ENCODE data around the gene RBM39. TPM values are rescaled to one million over a fixed set of nuclear protein-coding genes. Genes with fewer than 3 reads are reported as not detected.
"Not testable (repeated sequence)": the region's sequence is repeated elsewhere in the genome, so short reads cannot be mapped to it uniquely, and the experiment has no call there.

RBM39 gene
- total RNA-seq, 1 experiment from 2014 or later = 341 TPM

- H3K79me2 ChIP-seq (ENCODE audit: low read length) = peaks cover 85% of the 10 kb centered on the region
- no peaks in the 10 kb centered on the region for H3K4me1 ChIP-seq (ENCODE audit: insufficient read depth, low read length)
- intact Hi-C loops (cut with micrococcal nuclease) = no loop called here
- BruUV-seq (replicated peaks) = no TSS peak
- H3F3A ChIP-seq (ENCODE audit: low read length, unreplicated experiment) = peaks cover 27% of the 10 kb centered on the region
- no peak overlapping the region for H3K4me3 ChIP-seq (ENCODE audit: low read length)
- H4K20me1 ChIP-seq (ENCODE audit: low read length) = peaks cover 64% of the 10 kb centered on the region
- no peaks in the 10 kb centered on the region for H3K9me2 ChIP-seq (replicated peaks; ENCODE audit: low read length)
- DNase-seq (no peak), ATAC-seq (no peak)
- POLR2A ChIA-PET (ENCODE audit: unreplicated experiment) = interaction anchor here (0.6 kb wide), 1 partner anchor 185 kb away, joined by 3 read pairs; no protein-coding TSS in a partner anchor
- no peak for TF ChIP-seq EZH2phosphoT487 (IDR thresholded peaks at IDR 0.05; ENCODE audit: borderline replicate concordance, low read length)
- no peak overlapping the region for H3K27ac ChIP-seq (ENCODE audit: low read length)
- CTCF ChIA-PET = no interaction called here
- no peak overlapping the region for H3K9ac ChIP-seq (ENCODE audit: low read length)
- H3K27me3 ChIP-seq (ENCODE audit: low read length) = no peaks in the 10 kb centered on the region
- no peak overlapping the region for H3K4me2 ChIP-seq (ENCODE audit: low read length)
- no peak overlapping the region for H2AFZ ChIP-seq (ENCODE audit: low read length)
- no peaks in the 10 kb centered on the region for H3K9me3 ChIP-seq (ENCODE audit: low read length)
- H3K36me3 ChIP-seq (ENCODE audit: low read depth, low read length) = peaks cover 89% of the 10 kb centered on the region
Observed at GRCh38 chr20:35716330-35716729, 25.7 kb downstream of the RBM39 start.

GRCh38 chr20:35715652-35716051 is 26.4 kb downstream of the RBM39 start:
- Histone ChIP-seq H3K9ac (ENCODE audit: low read length) (no peak overlapping the region), H3K27me3 (ENCODE audit: low read length) (no peaks in the 10 kb centered on the region), H3K4me1 (ENCODE audit: insufficient read depth, low read length) (no peaks in the 10 kb centered on the region), H3K27ac (ENCODE audit: low read length) (no peak overlapping the region), H2AFZ (ENCODE audit: low read length) (no peak overlapping the region), H3K4me2 (ENCODE audit: low read length) (no peak overlapping the region), H3K9me3 (ENCODE audit: low read length) (no peaks in the 10 kb centered on the region), H3K36me3 (ENCODE audit: low read depth, low read length) (peaks cover 89% of the 10 kb centered on the region), H3K9me2 (replicated peaks; ENCODE audit: low read length) (no peaks in the 10 kb centered on the region), H3K4me3 (ENCODE audit: low read length) (no peak overlapping the region), H3F3A (ENCODE audit: low read length, unreplicated experiment) (peaks cover 31% of the 10 kb centered on the region), H3K79me2 (ENCODE audit: low read length) (peaks cover 85% of the 10 kb centered on the region), H4K20me1 (ENCODE audit: low read length) (peaks cover 65% of the 10 kb centered on the region)
- POLR2A ChIA-PET (ENCODE audit: unreplicated experiment) = no interaction called here
- DNase-seq = no peak
- BruUV-seq (replicated peaks) = no TSS peak
- no peak for ATAC-seq
- CTCF ChIA-PET = no interaction called here
- intact Hi-C loops (cut with micrococcal nuclease) = no loop called here
- TF ChIP-seq CTCF (conservative IDR thresholded peaks at IDR 0.05; ENCODE audit: low read depth, low read length) (no peak), EZH2phosphoT487 (IDR thresholded peaks at IDR 0.05; ENCODE audit: borderline replicate concordance, low read length) (no peak), EZH2 (IDR thresholded peaks at IDR 0.05; ENCODE audit: low read length, unreplicated experiment) (no peak)

- Histone ChIP-seq H3K4me3 (ENCODE audit: low read length) (no peak overlapping the region), H4K20me1 (ENCODE audit: low read length) (peaks cover 65% of the 10 kb centered on the region), H3K9me3 (ENCODE audit: low read length) (no peaks in the 10 kb centered on the region), H3K4me1 (ENCODE audit: insufficient read depth, low read length) (no peaks in the 10 kb centered on the region), H3K79me2 (ENCODE audit: low read length) (peaks cover 80% of the 10 kb centered on the region), H3K9ac (ENCODE audit: low read length) (no peak overlapping the region), H3F3A (ENCODE audit: low read length, unreplicated experiment) (peaks cover 31% of the 10 kb centered on the region), H2AFZ (ENCODE audit: low read length) (no peak overlapping the region), H3K27me3 (ENCODE audit: low read length) (no peaks in the 10 kb centered on the region), H3K4me2 (ENCODE audit: low read length) (no peak overlapping the region), H3K27ac (ENCODE audit: low read length) (no peak overlapping the region), H3K9me2 (replicated peaks; ENCODE audit: low read length) (no peaks in the 10 kb centered on the region), H3K36me3 (ENCODE audit: low read depth, low read length) (peaks cover 89% of the 10 kb centered on the region)
- TF ChIP-seq CTCF (conservative IDR thresholded peaks at IDR 0.05; ENCODE audit: low read depth, low read length) (no peak), EZH2 (IDR thresholded peaks at IDR 0.05; ENCODE audit: low read length, unreplicated experiment) (no peak), EZH2phosphoT487 (IDR thresholded peaks at IDR 0.05; ENCODE audit: borderline replicate concordance, low read length) (no peak)
- DNase-seq = no peak
- CTCF ChIA-PET = interaction anchor here (0.5 kb wide), 1 partner anchor 22 kb away, joined by 3 read pairs; no protein-coding TSS in a partner anchor
- intact Hi-C loops (cut with micrococcal nuclease) = no loop called here
- POLR2A ChIA-PET (ENCODE audit: unreplicated experiment) = no interaction called here
- no peak for ATAC-seq
- no TSS peak for BruUV-seq (replicated peaks)
Observed at GRCh38 chr20:35714127-35714526, 27.9 kb downstream of the RBM39 start.

GRCh38 chr20:35713120-35713519 is 28.9 kb downstream of the RBM39 start:
- CTCF ChIA-PET; BruUV-seq (replicated peaks): not testable (repeated sequence)
- H4K20me1 ChIP-seq (ENCODE audit: low read length) = peaks cover 65% of the 10 kb centered on the region

More at GRCh38 chr20:35713120-35713519, 28.9 kb downstream of the RBM39 start:
- Histone ChIP-seq H3K79me2 (ENCODE audit: low read length) (peaks cover 77% of the 10 kb centered on the region), H3K36me3 (ENCODE audit: low read depth, low read length) (peaks cover 91% of the 10 kb centered on the region), H3F3A (ENCODE audit: low read length, unreplicated experiment) (peaks cover 41% of the 10 kb centered on the region)
- DNase-seq; H3K4me2 ChIP-seq (ENCODE audit: low read length); H3K9me2 ChIP-seq (replicated peaks; ENCODE audit: low read length); POLR2A ChIA-PET (ENCODE audit: unreplicated experiment); H3K9me3 ChIP-seq (ENCODE audit: low read length); intact Hi-C loops (cut with micrococcal nuclease); H3K9ac ChIP-seq (ENCODE audit: low read length); H3K4me1 ChIP-seq (ENCODE audit: insufficient read depth, low read length); H3K27me3 ChIP-seq (ENCODE audit: low read length); H3K4me3 ChIP-seq (ENCODE audit: low read length); ATAC-seq; H2AFZ ChIP-seq (ENCODE audit: low read length); H3K27ac ChIP-seq (ENCODE audit: low read length): not testable (repeated sequence)
